HUDEP-2 (cell line): Measurements from ENCODE around the gene RBL1.
"Not testable (repeated sequence)": the region's sequence is repeated elsewhere in the genome, so short reads cannot be mapped to it uniquely, and the experiment has no call there.

Experiments
- DNase-seq, 76 experiments: peaks; one replicate each; lab custom pipeline; 2025; ENCODE audit not compliant: unreplicated experiment in 76 of 76; lab: John Stamatoyannopoulos, UW

The RBL1 gene

GRCh38 chr20:37095599-37096414, at the start of gene RBL1:
TSS of gene RBL1 (minus strand) at chr20:37095997. CDS start at chr20:37095928, 69 bp downstream.
- peak; percentile 7 to 98 (median 78) for DNase-seq

GRCh38 chr20:37144856-37145404, 49.1 kb upstream of the RBL1 start:
- DNase-seq = no peak

GRCh38 chr20:37142708-37143107, 46.9 kb upstream of the RBL1 start:
- no peak for DNase-seq

GRCh38 chr20:37137547-37137946, 41.8 kb upstream of the RBL1 start:
- no peak for DNase-seq

GRCh38 chr20:37133952-37134351, 38.2 kb upstream of the RBL1 start:
- DNase-seq = no peak

- no peak for DNase-seq
Measured at GRCh38 chr20:37131486-37131885, 35.7 kb upstream of the RBL1 start.

GRCh38 chr20:37128803-37129202, 33.0 kb upstream of the RBL1 start:
- DNase-seq = no peak

GRCh38 chr20:37126290-37126689, 30.5 kb upstream of the RBL1 start:
- DNase-seq = not testable (repeated sequence)

GRCh38 chr20:37123441-37123840, 27.6 kb upstream of the RBL1 start:
- DNase-seq = no peak

- no peak for DNase-seq
Measured at GRCh38 chr20:37120497-37120896, 24.7 kb upstream of the RBL1 start.

- no peak for DNase-seq
Measured at GRCh38 chr20:37119356-37120036, 23.7 kb upstream of the RBL1 start.

- DNase-seq = no peak
Measured at GRCh38 chr20:37114012-37114411, 18.2 kb upstream of the RBL1 start.

- no peak for DNase-seq
Measured at GRCh38 chr20:37111926-37112455, 16.2 kb upstream of the RBL1 start.

GRCh38 chr20:37108676-37109075, 12.9 kb upstream of the RBL1 start:
- no peak for DNase-seq

GRCh38 chr20:37102571-37102970, 6.8 kb upstream of the RBL1 start:
- no peak for DNase-seq

GRCh38 chr20:37096415-37097041, 731 bp upstream of the RBL1 start:
- DNase-seq = peak in 3 of 76 experiments; percentile 7 to 51 (median 34)

- DNase-seq = peak in 51 of 76 experiments; percentile 4 to 65 (median 25)
Measured at GRCh38 chr20:37095108-37095598, 644 bp downstream of the RBL1 start.

GRCh38 chr20:37090407-37090806, 5.4 kb downstream of the RBL1 start:
- DNase-seq = no peak

- peak in 1 of 76 experiments; percentile 12 for DNase-seq
Measured at GRCh38 chr20:37081717-37082289, 14.0 kb downstream of the RBL1 start.

- DNase-seq = no peak
Measured at GRCh38 chr20:37077009-37077408, 18.8 kb downstream of the RBL1 start.
